GM23338 (cell line): ENCODE results near the gene CACNA1F. TPM values are rescaled to one million over a fixed set of nuclear protein-coding genes. Genes with fewer than 3 reads are reported as not detected.

Experiments
- ATAC-seq: fragments of 200-7000 bp; cut with Tn5 transposase; 3 replicates; pipeline ENCODE4 v1.9.1; 2020
- DNase-seq: peaks from one replicate; pipeline ENCODE4 v3.0.0-alpha.2; 2015; ENCODE audit warnings: low spot score
- H2AFZ ChIP-seq: fragments of 200-600 bp; sonication (generic); 2 replicates; pipeline ENCODE4 v1.8.0; 2016; ENCODE audit warnings: antibody characterized with exemption, mild to moderate bottlenecking, moderate library complexity
- H3F3A ChIP-seq: fragments of 200-600 bp; sonication (generic); replicated peaks from 2 replicates; pipeline ENCODE4 v1.8.0; 2017; ENCODE audit warnings: antibody characterized with exemption, mixed run types, low read depth
- H3K27ac ChIP-seq: fragments of 200-600 bp; sonication (generic); 2 replicates; pipeline ENCODE4 v1.6.1; 2016; ENCODE audit warnings: low read depth
- H3K27me3 ChIP-seq: fragments of 200-600 bp; sonication (generic); 2 replicates; pipeline ENCODE4 v1.8.0; 2016; ENCODE audit warnings: mild to moderate bottlenecking, mixed run types, moderate library complexity; ENCODE audit not compliant: insufficient read depth
- H3K36me3 ChIP-seq: fragments of 200-600 bp; sonication (generic); 2 replicates; pipeline ENCODE4 v1.8.0; 2016; ENCODE audit warnings: mild to moderate bottlenecking; ENCODE audit not compliant: insufficient read depth
- H3K4me1 ChIP-seq: fragments of 200-600 bp; sonication (generic); 2 replicates; pipeline ENCODE4 v1.8.0; 2016; ENCODE audit warnings: mild to moderate bottlenecking, moderate library complexity; ENCODE audit not compliant: insufficient read depth
- H3K4me2 ChIP-seq: fragments of 200-600 bp; sonication (generic); 2 replicates; pipeline ENCODE4 v1.7.1; 2017; ENCODE audit warnings: mixed run types
- H3K4me3 ChIP-seq: fragments of 200-600 bp; sonication (generic); 2 replicates; pipeline ENCODE4 v1.6.1; 2016; ENCODE audit warnings: mixed run types
- H3K79me2 ChIP-seq: fragments of 200-600 bp; sonication (generic); replicated peaks from 2 replicates; pipeline ENCODE4 v1.8.0; 2017; ENCODE audit warnings: mild to moderate bottlenecking; ENCODE audit not compliant: insufficient read depth
- H3K9me2 ChIP-seq: fragments of 200-600 bp; sonication (generic); 2 replicates; pipeline ENCODE4 v1.8.0; 2017; ENCODE audit not compliant: insufficient read depth
- H4K20me1 ChIP-seq: fragments of 200-600 bp; sonication (generic); replicated peaks from 2 replicates; pipeline ENCODE4 v1.8.0; 2017; ENCODE audit warnings: mild to moderate bottlenecking; ENCODE audit not compliant: insufficient read depth
- H3K27ac Mint-ChIP-seq: 2 replicates; pipeline ENCODE4 v1.8.0; 2020; ENCODE audit warnings: inconsistent platforms, mild to moderate bottlenecking, moderate library complexity, mixed read lengths
- H3K27me3 Mint-ChIP-seq: 3 replicates; pipeline ENCODE4 v1.8.0; 2022; ENCODE audit warnings: low read depth, mild to moderate bottlenecking, moderate library complexity, mixed read lengths, inconsistent platforms; ENCODE audit not compliant: insufficient read depth, poor library complexity
- H3K36me3 Mint-ChIP-seq: 3 replicates; pipeline ENCODE4 v1.8.0; 2021; ENCODE audit warnings: low read depth, mild to moderate bottlenecking, inconsistent platforms, moderate library complexity, mixed read lengths
- H3K4me1 Mint-ChIP-seq: 3 replicates; pipeline ENCODE4 v1.8.0; 2020; ENCODE audit warnings: mild to moderate bottlenecking, inconsistent platforms, mixed read lengths
- H3K4me3 Mint-ChIP-seq: 3 replicates; pipeline ENCODE4 v1.8.0; 2021; ENCODE audit warnings: moderate library complexity, mild to moderate bottlenecking, inconsistent platforms, mixed read lengths
- H3K9me3 Mint-ChIP-seq: 3 replicates; pipeline ENCODE4 v1.8.0; 2020; ENCODE audit warnings: moderate library complexity, mild to moderate bottlenecking, inconsistent platforms, mixed read lengths
- CREB1 ChIP-seq: fragments of 250-450 bp; sonication (Bioruptor Pico); IDR thresholded peaks from 2 replicates; pipeline ENCODE4 v1.5.0; 2020; ENCODE audit warnings: low read depth, mild to moderate bottlenecking, moderate library complexity
- CTCF ChIP-seq, 2 experiments: fragments of 200-600 bp in 1 of 2; sonication (generic) in 1 of 2; conservative IDR thresholded peaks; 2 replicates each; pipeline versions ENCODE4 v1.5.1 to v1.6.1; 2016 to 2017; ENCODE audit warnings: antibody characterized with exemption in 2 of 2, low read depth in 2 of 2, mild to moderate bottlenecking in 2 of 2, moderate library complexity in 1 of 2
- ETS1 ChIP-seq: IDR thresholded peaks from 2 replicates; pipeline ENCODE4 v1.6.1; 2016; ENCODE audit warnings: antibody characterized with exemption
- EZH2 ChIP-seq: fragments of 200-600 bp; sonication (generic); IDR thresholded peaks from one replicate; pipeline ENCODE4 v1.8.0; 2017; ENCODE audit warnings: antibody characterized with exemption, mild to moderate bottlenecking, low read depth; ENCODE audit not compliant: unreplicated experiment
- EZH2phosphoT487 ChIP-seq: fragments of 200-600 bp; sonication (generic); IDR thresholded peaks from one replicate; pipeline ENCODE4 v1.8.1; 2018; ENCODE audit warnings: antibody characterized with exemption; ENCODE audit not compliant: unreplicated experiment
- JUNB ChIP-seq: IDR thresholded peaks from one replicate; pipeline ENCODE4 v1.6.1; 2016; ENCODE audit warnings: antibody characterized with exemption; ENCODE audit not compliant: unreplicated experiment
- NANOG ChIP-seq: IDR thresholded peaks from 2 replicates; pipeline ENCODE4 v1.6.1; 2016; ENCODE audit warnings: antibody characterized with exemption, borderline replicate concordance
- POLR2AphosphoS5 ChIP-seq: IDR thresholded peaks from 2 replicates; pipeline ENCODE4 v1.6.1; 2016; ENCODE audit warnings: antibody characterized with exemption, low read depth
- REST ChIP-seq: IDR thresholded peaks from one replicate; pipeline ENCODE4 v1.6.1; 2018; ENCODE audit warnings: antibody characterized with exemption; ENCODE audit not compliant: unreplicated experiment
- STAT1 ChIP-seq: IDR thresholded peaks from one replicate; pipeline ENCODE4 v1.6.1; 2016; ENCODE audit warnings: antibody characterized with exemption; ENCODE audit not compliant: unreplicated experiment
- ZNF114 ChIP-seq: fragments of 250-450 bp; sonication (Bioruptor Pico); IDR thresholded peaks from 2 replicates; pipeline ENCODE4 v1.5.0; 2020; ENCODE audit warnings: mild to moderate bottlenecking, moderate library complexity
- ZNF331 ChIP-seq: fragments of 250-450 bp; sonication (Bioruptor Pico); IDR thresholded peaks from 2 replicates; pipeline ENCODE4 v1.5.0; 2020; ENCODE audit warnings: low read depth, mild to moderate bottlenecking, moderate library complexity
- ZNF462 ChIP-seq: fragments of 250-450 bp; sonication (Bioruptor Pico); IDR thresholded peaks from 2 replicates; pipeline ENCODE4 v1.5.0; 2020; ENCODE audit warnings: mild to moderate bottlenecking, moderate library complexity
- polyA plus RNA-seq: library from polyadenylated mRNA; unstranded; fragments of >200 nt; fragmentation: Nextera tagmentation; extraction: Ambion mirVana; gene quantifications from 2 replicates; pipeline ENCODE4 v1.2.1, GENCODE V29; 2016
- total RNA-seq: library from RNA; depleted of rRNA; stranded (reverse); fragments of >200 nt; shearing (Covaris generic); gene quantifications from 2 replicates; pipeline ENCODE4 v1.2.3, GENCODE V29; 2014

The CACNA1F gene
- total and polyA plus RNA-seq, 2 experiments from 2014 or later = 0.44 to 0.90 TPM

- H3K79me2 ChIP-seq = no peaks in the 10 kb centered on the region
- no peak overlapping the region for H3K27ac ChIP-seq
- DNase-seq = peak; percentile 18
- ATAC-seq = no peak
- no peak overlapping the region for H3K4me2 ChIP-seq
- H3K4me3 ChIP-seq = no peak overlapping the region
- H2AFZ ChIP-seq = no peak overlapping the region
- Mint-ChIP-seq H3K4me1 (peaks cover 10% of the 10 kb centered on the region; the same call in 2 of the 3 replicates), H3K36me3 (no peaks in the 10 kb centered on the region; the same call in 2 of the 3 replicates), H3K27ac (no peak overlapping the region), H3K4me3 (no peak overlapping the region), H3K9me3 (no peaks in the 10 kb centered on the region), H3K27me3 (peaks cover 14% of the 10 kb centered on the region)
- TF ChIP-seq NANOG (no peak), CREB1 (no peak), EZH2phosphoT487 (no peak), JUNB (no peak), POLR2AphosphoS5 (no peak), REST (no peak), ZNF114 (CRISPR knock-in tag) (no peak), EZH2 (no peak), CTCF (conservative IDR thresholded peaks at IDR 0.05; ENCODE audit: low read depth in 2 of 2) (no peak), ETS1 (no peak), STAT1 (no peak), ZNF462 (no peak), ZNF331 (CRISPR knock-in tag) (no peak)
- H3K9me2 ChIP-seq = no peaks in the 10 kb centered on the region
- no peaks in the 10 kb centered on the region for H4K20me1 ChIP-seq
- no peaks in the 10 kb centered on the region for H3K27me3 ChIP-seq
- no peaks in the 10 kb centered on the region for H3F3A ChIP-seq
- H3K36me3 ChIP-seq = no peaks in the 10 kb centered on the region
- H3K4me1 ChIP-seq = no peaks in the 10 kb centered on the region
Observed at GRCh38 chrX:49228185-49228584, 5.0 kb downstream of the CACNA1F start.
